GM12892 (cell line): Measurements from ENCODE around the gene COX7A2L.
"Not testable (repeated sequence)": the region's sequence is repeated elsewhere in the genome, so short reads cannot be mapped to it uniquely, and the experiment has no call there.

Source experiments
- POLR2A ChIP-seq: IDR thresholded peaks from 2 replicates; pipeline ENCODE4 v1.6.1; 2011; ENCODE audit warnings: low read depth, low read length, control low read depth
- POLR2AphosphoS5 ChIP-seq: IDR thresholded peaks from 2 replicates; pipeline ENCODE4 v1.6.1; 2011; ENCODE audit warnings: low read depth, low read length, control low read depth
- TAF1 ChIP-seq: IDR thresholded peaks from 2 replicates; pipeline ENCODE4 v1.6.1; 2011; ENCODE audit warnings: low read depth, mild to moderate bottlenecking, control low read depth, low read length, borderline replicate concordance

DNA sequence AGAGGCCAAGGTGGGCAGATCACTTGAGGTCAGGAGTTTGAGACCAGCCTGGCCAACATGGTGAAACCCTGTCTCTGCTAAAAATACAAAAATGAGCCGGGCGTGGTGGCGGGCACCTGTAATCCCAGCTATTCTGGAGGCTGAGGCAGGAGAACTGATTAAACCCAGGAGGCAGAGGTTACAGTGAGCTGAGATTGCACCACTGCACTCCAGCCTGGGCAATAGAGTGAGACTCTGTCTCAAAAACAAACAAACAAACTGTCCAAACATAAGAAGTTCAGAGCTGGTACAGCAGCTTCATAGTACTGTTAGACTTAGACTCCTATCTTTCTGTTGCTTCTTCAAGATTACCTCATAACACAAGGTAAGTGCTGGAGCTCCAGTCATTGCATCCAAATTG, 32.3 kb upstream of the COX7A2L start:
- not testable (repeated sequence) for TF ChIP-seq POLR2A, TAF1, POLR2AphosphoS5
